MM.1S (cell line): Measurements from ENCODE around the gene TGFBR2.

Source experiments
- DNase-seq: peaks from one replicate; pipeline ENCODE4 v3.0.0-alpha.2; 2015
- H2AFZ ChIP-seq: fragments of 300-600 bp; sonication (generic); 2 replicates; pipeline ENCODE4 v1.6.0; 2016; ENCODE audit warnings: antibody characterized with exemption, low read length
- H3F3A ChIP-seq: fragments of 300-600 bp; sonication (generic); 2 replicates; pipeline ENCODE4 v1.6.1; 2016; ENCODE audit warnings: mild to moderate bottlenecking, antibody characterized with exemption, low read length, moderate library complexity, mixed read lengths; ENCODE audit not compliant: insufficient read depth
- H3K27ac ChIP-seq: fragments of 300-600 bp; sonication (generic); 2 replicates; pipeline ENCODE4 v1.5.1; 2016; ENCODE audit warnings: mild to moderate bottlenecking, low read length
- H3K27me3 ChIP-seq: fragments of 300-600 bp; sonication (generic); replicated peaks from 2 replicates; pipeline ENCODE4 v1.6.0; 2016; ENCODE audit warnings: low read length; ENCODE audit not compliant: insufficient read depth
- H3K36me3 ChIP-seq: fragments of 300-600 bp; sonication (generic); replicated peaks from 2 replicates; pipeline ENCODE4 v1.6.1; 2016; ENCODE audit warnings: mild to moderate bottlenecking, low read length, mixed read lengths; ENCODE audit not compliant: insufficient read depth
- H3K4me1 ChIP-seq: fragments of 300-600 bp; sonication (generic); 2 replicates; pipeline ENCODE4 v1.6.1; 2016; ENCODE audit warnings: low read length, mixed read lengths
- H3K4me2 ChIP-seq: fragments of 300-600 bp; sonication (generic); 2 replicates; pipeline ENCODE4 v1.6.0; 2016; ENCODE audit warnings: low read depth, low read length
- H3K4me3 ChIP-seq: fragments of 300-600 bp; sonication (generic); 2 replicates; pipeline ENCODE4 v1.5.1; 2016; ENCODE audit warnings: low read length, mixed read lengths
- H3K79me2 ChIP-seq: fragments of 300-600 bp; sonication (generic); 2 replicates; pipeline ENCODE4 v1.6.1; 2016; ENCODE audit warnings: mixed run types, low read length, mixed read lengths
- H3K9ac ChIP-seq: fragments of 300-600 bp; sonication (generic); 2 replicates; pipeline ENCODE4 v1.6.1; 2016; ENCODE audit warnings: low read length, mixed read lengths
- H3K9me2 ChIP-seq: fragments of 300-600 bp; sonication (generic); replicated peaks from 2 replicates; pipeline ENCODE4 v1.6.1; 2016; ENCODE audit warnings: mild to moderate bottlenecking, low read length, mixed read lengths; ENCODE audit not compliant: insufficient read depth
- H3K9me3 ChIP-seq: fragments of 300-600 bp; sonication (generic); replicated peaks from 2 replicates; pipeline ENCODE4 v1.6.1; 2016; ENCODE audit warnings: mild to moderate bottlenecking, low read length, mixed read lengths; ENCODE audit not compliant: insufficient read depth
- H4K20me1 ChIP-seq: fragments of 300-600 bp; sonication (generic); 2 replicates; pipeline ENCODE4 v1.6.1; 2016; ENCODE audit warnings: mild to moderate bottlenecking, low read length, moderate library complexity, mixed read lengths; ENCODE audit not compliant: insufficient read depth
- CTCF ChIP-seq: fragments of 300-600 bp; sonication (generic); IDR thresholded peaks from 2 replicates; pipeline ENCODE4 v1.5.1; 2016; ENCODE audit warnings: antibody characterized with exemption, low read length, mixed read lengths
- EZH2 ChIP-seq: fragments of 300-600 bp; sonication (generic); optimal IDR thresholded peaks from 2 replicates; pipeline ENCODE3; 2017; ENCODE audit warnings: low read depth, mild to moderate bottlenecking, antibody characterized with exemption, low read length, mixed read lengths
- EZH2phosphoT487 ChIP-seq: fragments of 300-600 bp; sonication (generic); IDR thresholded peaks from 2 replicates; pipeline ENCODE4 v1.6.1; 2018; ENCODE audit warnings: antibody characterized with exemption, low read length

The TGFBR2 gene

GRCh38 chr3:30615615-30616346 lies 9.4 kb downstream of the TGFBR2 start:
- Histone ChIP-seq H3K4me3 (no peak overlapping the region), H3K27ac (no peak overlapping the region), H3K79me2 (peaks cover 97% of the 10 kb centered on the region), H3F3A (no peaks in the 10 kb centered on the region), H3K27me3 (no peaks in the 10 kb centered on the region), H3K36me3 (no peaks in the 10 kb centered on the region), H3K9ac (no peak overlapping the region), H3K9me2 (no peaks in the 10 kb centered on the region), H3K4me1 (no peaks in the 10 kb centered on the region), H3K4me2 (no peak overlapping the region), H2AFZ (no peak overlapping the region), H4K20me1 (no peaks in the 10 kb centered on the region), H3K9me3 (no peaks in the 10 kb centered on the region)
- TF ChIP-seq CTCF (no peak), EZH2 (no peak), EZH2phosphoT487 (no peak)
- no peak for DNase-seq

DNA sequence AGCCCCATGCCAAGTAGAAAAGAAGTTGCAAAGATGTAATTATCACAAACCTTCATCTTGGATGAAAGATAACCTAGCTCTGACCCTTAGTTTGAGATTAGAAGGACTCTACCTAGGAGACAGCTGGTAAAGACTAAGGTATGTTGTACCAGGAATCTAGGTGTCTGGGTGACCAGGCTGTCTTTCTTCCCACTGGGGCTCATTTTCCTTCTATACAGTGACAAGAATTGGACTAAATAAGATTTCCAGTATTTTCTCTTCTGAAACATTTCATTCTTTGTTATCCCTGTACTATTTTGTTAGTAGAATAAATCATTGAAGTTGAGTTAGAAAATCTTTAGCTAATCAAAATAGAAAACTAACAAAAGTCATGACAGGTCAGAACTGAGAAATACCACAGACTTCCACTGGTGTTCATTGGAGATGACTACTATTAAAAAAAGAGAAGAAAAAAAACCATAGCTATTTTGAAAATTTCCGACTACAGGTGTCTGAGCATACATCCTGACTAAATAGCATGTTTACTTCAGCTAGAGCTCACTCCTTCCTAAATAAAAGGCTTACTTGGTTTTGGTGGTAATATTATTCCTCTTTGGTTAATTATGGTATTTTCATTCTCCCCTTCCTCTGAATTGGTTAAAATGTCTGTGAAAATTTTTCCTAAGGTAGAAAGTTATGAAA lies 10.1 kb downstream of the TGFBR2 start:
- Histone ChIP-seq H3K4me1 (peaks cover under 1% of the 10 kb centered on the region), H3K4me2 (no peak overlapping the region)
- no peak for DNase-seq

DNA sequence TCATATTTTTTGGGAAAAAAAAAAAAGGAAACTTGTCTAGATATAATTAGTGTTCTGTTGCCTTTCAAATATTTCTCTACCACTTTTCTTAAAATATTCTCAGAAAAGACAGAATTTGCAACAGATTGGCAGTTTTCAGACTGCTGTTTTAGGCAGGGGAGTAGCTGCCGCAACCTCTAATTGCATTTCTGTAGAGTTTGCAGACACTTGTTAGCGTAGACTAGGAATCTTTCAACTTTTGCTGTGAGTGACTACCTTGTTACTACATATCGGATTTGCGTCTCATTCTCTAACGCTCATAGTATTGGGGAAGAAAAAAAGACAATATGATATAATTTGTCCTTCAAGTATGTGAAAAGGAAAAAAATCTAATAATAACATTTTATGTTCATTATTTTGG lies 10.7 kb downstream of the TGFBR2 start:
- Histone ChIP-seq H3K9me2 (no peaks in the 10 kb centered on the region), H3F3A (0 out of 2 replicates have a peak, but pooled peaks cover 2% of the 10 kb centered on the region), H3K4me1 (peaks cover 7% of the 10 kb centered on the region), H3K27ac (no peak overlapping the region), H3K27me3 (no peaks in the 10 kb centered on the region), H2AFZ (no peak overlapping the region), H3K36me3 (no peaks in the 10 kb centered on the region), H3K9ac (no peak overlapping the region), H3K4me3 (no peak overlapping the region), H3K79me2 (peaks cover 94% of the 10 kb centered on the region), H3K9me3 (no peaks in the 10 kb centered on the region), H4K20me1 (no peaks in the 10 kb centered on the region), H3K4me2 (no peak overlapping the region)
- no peak for TF ChIP-seq EZH2
- no peak for TF ChIP-seq CTCF
- no peak for TF ChIP-seq EZH2phosphoT487
- no peak for DNase-seq

More for the DNA sequence above, 10.1 kb downstream of the TGFBR2 start:
- no peak overlapping the region for H3K27ac ChIP-seq
- H3K9me2 ChIP-seq, result no peaks in the 10 kb centered on the region
- H3K9me3 ChIP-seq, result no peaks in the 10 kb centered on the region
- no peaks in the 10 kb centered on the region for H3K27me3 ChIP-seq
- TF ChIP-seq EZH2phosphoT487 (no peak), CTCF (no peak), EZH2 (no peak)
- peaks cover 94% of the 10 kb centered on the region for H3K79me2 ChIP-seq
- no peak overlapping the region for H3K9ac ChIP-seq
- no peak overlapping the region for H2AFZ ChIP-seq
- H3F3A ChIP-seq, result no peaks in the 10 kb centered on the region
- no peak overlapping the region for H3K4me3 ChIP-seq
- H4K20me1 ChIP-seq, result no peaks in the 10 kb centered on the region
- H3K36me3 ChIP-seq, result no peaks in the 10 kb centered on the region
